ENCODE measurements around the gene ATP5PD.

DNA sequence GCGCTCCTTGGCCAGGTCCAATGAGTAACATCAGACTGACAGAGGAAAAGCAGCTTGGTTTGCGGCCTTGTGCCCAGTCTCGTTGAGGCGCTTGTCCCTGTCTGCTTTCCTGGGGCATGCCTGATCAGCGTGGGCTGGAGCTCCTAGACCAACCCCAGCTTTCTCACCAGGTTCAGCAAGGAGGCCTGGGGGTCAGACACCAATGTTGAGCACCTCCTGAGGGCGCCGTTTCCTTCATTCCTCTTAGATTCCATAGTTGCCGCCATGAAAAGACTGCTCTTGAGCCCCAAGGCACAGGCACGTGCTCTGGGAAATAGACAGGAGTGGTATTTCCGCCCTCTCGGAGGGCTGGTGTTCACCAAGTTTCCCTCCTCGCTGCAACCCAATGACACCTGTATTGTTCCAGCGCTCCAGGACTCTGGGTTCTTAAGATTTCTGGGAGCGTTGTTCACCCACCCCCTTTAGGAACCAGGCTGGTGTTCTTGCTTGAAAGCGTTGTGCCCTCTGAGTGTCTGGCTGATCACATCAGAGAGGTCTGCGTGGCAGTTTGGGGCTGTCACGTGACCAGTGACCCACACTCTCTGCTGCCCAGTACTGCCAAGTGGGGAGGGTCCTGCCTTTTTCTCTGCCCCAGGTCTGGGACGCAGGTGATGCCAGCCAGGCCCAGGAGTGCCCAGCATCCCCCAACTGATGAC, 18.2 kb upstream of the ATP5PD start:
- TF ChIP-seq POLR2AphosphoS5 (IDR thresholded peaks at IDR 0.05; ENCODE audit: low read depth, low read length) (no peak), TAF1 (IDR thresholded peaks at IDR 0.05; ENCODE audit: borderline replicate concordance, insufficient read depth, low read length) (no peak)
- TF ChIP-seq, protein P1, sequence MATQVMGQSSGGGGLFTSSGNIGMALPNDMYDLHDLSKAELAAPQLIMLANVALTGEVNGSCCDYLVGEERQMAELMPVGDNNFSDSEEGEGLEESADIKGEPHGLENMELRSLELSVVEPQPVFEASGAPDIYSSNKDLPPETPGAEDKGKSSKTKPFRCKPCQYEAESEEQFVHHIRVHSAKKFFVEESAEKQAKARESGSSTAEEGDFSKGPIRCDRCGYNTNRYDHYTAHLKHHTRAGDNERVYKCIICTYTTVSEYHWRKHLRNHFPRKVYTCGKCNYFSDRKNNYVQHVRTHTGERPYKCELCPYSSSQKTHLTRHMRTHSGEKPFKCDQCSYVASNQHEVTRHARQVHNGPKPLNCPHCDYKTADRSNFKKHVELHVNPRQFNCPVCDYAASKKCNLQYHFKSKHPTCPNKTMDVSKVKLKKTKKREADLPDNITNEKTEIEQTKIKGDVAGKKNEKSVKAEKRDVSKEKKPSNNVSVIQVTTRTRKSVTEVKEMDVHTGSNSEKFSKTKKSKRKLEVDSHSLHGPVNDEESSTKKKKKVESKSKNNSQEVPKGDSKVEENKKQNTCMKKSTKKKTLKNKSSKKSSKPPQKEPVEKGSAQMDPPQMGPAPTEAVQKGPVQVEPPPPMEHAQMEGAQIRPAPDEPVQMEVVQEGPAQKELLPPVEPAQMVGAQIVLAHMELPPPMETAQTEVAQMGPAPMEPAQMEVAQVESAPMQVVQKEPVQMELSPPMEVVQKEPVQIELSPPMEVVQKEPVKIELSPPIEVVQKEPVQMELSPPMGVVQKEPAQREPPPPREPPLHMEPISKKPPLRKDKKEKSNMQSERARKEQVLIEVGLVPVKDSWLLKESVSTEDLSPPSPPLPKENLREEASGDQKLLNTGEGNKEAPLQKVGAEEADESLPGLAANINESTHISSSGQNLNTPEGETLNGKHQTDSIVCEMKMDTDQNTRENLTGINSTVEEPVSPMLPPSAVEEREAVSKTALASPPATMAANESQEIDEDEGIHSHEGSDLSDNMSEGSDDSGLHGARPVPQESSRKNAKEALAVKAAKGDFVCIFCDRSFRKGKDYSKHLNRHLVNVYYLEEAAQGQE (IDR thresholded peaks at IDR 0.05; ENCODE audit: insufficient read depth in 1 of 2, low read depth in 2 of 2, low read length in 2 of 2) = no peak
